Stimulated activated CD8-positive, alpha-beta memory T cell treated with anti-CD3 and anti-CD28 coated beads, Interleukin-4, amount 100 ng/mL, for 24 hours (primary cell): Measurements from ENCODE around the gene AGBL4.

Source experiments
- DNase-seq: peaks from one replicate; pipeline ENCODE4 v3.0.0-alpha.2; 2020; ENCODE audit warnings: low read depth

Gene AGBL4

GRCh38 chr1:48679859-48680258, 1343.9 kb downstream of the AGBL4 start:
- no peak for DNase-seq

GRCh38 chr1:48678710-48679505, 1344.8 kb downstream of the AGBL4 start:
- DNase-seq = no peak

- DNase-seq = peak; percentile 7
Measured at GRCh38 chr1:48677306-48678287, 1346.2 kb downstream of the AGBL4 start.

GRCh38 chr1:48676822-48677221, 1346.9 kb downstream of the AGBL4 start:
- no peak for DNase-seq

GRCh38 chr1:48676376-48676775, 1347.4 kb downstream of the AGBL4 start:
- no peak for DNase-seq

GRCh38 chr1:48675251-48675650, 1348.5 kb downstream of the AGBL4 start:
- no peak for DNase-seq

GRCh38 chr1:48674641-48675040, 1349.1 kb downstream of the AGBL4 start:
- no peak for DNase-seq

- no peak for DNase-seq
Measured at GRCh38 chr1:48673332-48674105, 1350.2 kb downstream of the AGBL4 start.

GRCh38 chr1:48671578-48671977, 1352.2 kb downstream of the AGBL4 start:
- no peak for DNase-seq

GRCh38 chr1:48670234-48671020, 1353.3 kb downstream of the AGBL4 start:
- no peak for DNase-seq

- no peak for DNase-seq
Measured at GRCh38 chr1:48668339-48668738, 1355.4 kb downstream of the AGBL4 start.

GRCh38 chr1:48667782-48668181, 1356.0 kb downstream of the AGBL4 start:
- no peak for DNase-seq

- no peak for DNase-seq
Measured at GRCh38 chr1:48665708-48666407, 1357.9 kb downstream of the AGBL4 start.

- no peak for DNase-seq
Measured at GRCh38 chr1:48661726-48662463, 1361.9 kb downstream of the AGBL4 start.

GRCh38 chr1:48659801-48660200, 1364.0 kb downstream of the AGBL4 start:
- no peak for DNase-seq

- no peak for DNase-seq
Measured at GRCh38 chr1:48657413-48657812, 1366.3 kb downstream of the AGBL4 start.

- DNase-seq = no peak
Measured at GRCh38 chr1:48654606-48655210, 1369.0 kb downstream of the AGBL4 start.

- no peak for DNase-seq
Measured at GRCh38 chr1:48652334-48652733, 1371.4 kb downstream of the AGBL4 start.

- DNase-seq = no peak
Measured at GRCh38 chr1:48649880-48650279, 1373.9 kb downstream of the AGBL4 start.

- no peak for DNase-seq
Measured at GRCh38 chr1:48645883-48646282, 1377.9 kb downstream of the AGBL4 start.
